HG03439 (cell line): Measurements from ENCODE around the gene BCAR1.
"Not testable (repeated sequence)": the region's sequence is repeated elsewhere in the genome, so short reads cannot be mapped to it uniquely, and the experiment has no call there.

Source experiments
- ATAC-seq: cut with Tn5 transposase; IDR thresholded peaks from one replicate; pipeline ENCODE4 v1.9.1; 2021; ENCODE audit warnings: mild to moderate bottlenecking, moderate library complexity; ENCODE audit not compliant: unreplicated experiment

BCAR1 gene

DNA sequence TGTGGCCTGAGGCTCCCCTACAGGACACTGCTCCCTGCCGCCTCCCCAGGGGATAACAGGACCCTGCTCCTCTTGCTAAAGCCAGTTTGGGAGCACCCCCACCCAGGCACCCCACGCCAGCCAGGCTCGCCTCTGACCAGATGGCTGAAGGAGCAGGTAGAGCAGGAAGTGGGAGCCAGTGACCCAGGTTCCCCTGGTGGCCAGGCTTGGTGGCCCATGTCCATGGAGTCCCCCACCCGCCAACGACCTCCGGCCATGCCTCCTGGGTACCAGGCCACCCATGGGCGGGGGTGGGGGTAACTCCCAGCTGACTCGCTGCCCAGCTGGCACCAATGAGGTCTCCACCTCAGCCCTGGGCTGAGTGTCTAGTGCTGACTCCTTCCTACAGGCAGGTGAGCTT, 10.0 kb downstream of the BCAR1 start:
- no peak for ATAC-seq

DNA sequence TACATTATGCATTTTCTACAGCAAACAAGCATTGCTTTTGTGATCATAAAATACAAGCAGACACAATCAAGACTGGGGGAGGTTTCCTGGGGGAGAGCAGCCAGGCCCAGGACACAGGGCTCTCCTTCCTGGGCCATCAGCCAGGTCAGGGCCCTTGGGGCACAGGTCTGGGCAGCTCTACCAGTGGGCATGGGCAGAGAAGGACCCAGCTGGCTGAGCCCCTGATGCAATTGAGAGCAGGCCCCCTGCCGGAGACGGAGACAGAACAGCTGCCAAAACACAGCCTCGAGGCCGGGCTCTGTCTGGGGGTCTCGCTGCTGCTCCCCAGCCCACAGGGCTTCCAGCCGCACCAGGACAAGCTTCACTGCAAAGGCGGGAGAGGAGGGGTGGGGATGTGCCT, 10.8 kb downstream of the BCAR1 start:
- not testable (repeated sequence) for ATAC-seq

DNA sequence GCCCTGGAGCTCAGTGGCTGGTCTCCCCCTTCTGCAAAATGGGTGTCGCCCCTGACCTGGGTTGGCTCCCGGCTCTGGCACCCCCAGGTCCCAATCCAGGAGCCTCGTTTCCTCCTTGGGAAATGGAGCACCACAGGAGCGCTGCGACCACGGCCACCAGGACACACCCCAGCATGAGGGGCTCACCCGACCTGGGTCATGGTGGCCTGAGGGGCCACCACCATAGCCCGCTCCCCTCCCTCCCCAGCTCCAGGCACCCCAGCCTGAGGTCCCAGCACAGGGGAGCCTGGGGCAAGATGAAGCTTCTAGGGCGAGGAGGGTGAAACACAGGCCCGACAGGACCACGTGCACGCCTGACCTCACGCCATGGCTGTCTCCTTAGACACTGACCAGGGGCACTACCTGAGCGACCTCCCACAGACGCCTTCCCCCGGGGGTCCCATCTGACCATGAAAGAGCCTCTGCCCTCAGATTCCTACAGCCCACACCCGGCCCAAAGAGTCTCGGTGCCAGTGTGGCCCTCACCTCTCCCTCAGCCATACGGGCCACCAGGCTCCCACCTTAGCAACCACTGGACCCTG, 11.8 kb downstream of the BCAR1 start:
- no peak for ATAC-seq

DNA sequence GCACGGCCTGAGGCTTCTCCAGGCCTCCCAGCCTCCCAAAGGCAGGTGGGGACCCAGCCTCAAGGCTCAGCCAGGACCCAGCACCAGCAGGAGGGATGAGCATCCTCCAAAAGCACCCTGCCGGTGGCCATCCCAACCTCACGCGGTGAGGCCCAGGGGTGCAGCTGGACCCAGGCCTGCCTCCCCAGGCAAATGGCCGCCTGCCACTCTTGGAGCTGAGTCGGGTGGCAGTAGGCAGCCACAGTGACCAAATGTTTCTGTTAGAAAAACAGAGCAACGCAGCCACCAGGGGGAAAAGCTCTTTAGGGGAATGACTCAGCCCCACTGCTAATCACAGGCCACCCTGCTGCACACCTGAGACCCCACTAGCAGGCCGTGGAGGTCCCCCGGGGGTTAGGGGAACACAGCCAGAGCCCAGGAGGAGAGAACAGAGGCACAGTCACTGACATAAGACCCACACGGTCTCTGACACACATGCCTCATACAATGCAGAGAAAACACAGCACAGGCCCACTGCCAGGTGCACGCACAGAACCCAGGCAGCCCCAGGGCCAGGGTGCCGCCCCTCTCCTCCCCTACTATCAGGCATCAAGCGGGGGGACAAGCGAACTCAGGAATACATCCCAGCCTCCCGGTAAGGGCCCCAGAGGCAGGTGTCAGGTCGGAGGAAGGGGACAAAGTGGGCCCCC, 12.4 kb downstream of the BCAR1 start:
- ATAC-seq = no peak

DNA sequence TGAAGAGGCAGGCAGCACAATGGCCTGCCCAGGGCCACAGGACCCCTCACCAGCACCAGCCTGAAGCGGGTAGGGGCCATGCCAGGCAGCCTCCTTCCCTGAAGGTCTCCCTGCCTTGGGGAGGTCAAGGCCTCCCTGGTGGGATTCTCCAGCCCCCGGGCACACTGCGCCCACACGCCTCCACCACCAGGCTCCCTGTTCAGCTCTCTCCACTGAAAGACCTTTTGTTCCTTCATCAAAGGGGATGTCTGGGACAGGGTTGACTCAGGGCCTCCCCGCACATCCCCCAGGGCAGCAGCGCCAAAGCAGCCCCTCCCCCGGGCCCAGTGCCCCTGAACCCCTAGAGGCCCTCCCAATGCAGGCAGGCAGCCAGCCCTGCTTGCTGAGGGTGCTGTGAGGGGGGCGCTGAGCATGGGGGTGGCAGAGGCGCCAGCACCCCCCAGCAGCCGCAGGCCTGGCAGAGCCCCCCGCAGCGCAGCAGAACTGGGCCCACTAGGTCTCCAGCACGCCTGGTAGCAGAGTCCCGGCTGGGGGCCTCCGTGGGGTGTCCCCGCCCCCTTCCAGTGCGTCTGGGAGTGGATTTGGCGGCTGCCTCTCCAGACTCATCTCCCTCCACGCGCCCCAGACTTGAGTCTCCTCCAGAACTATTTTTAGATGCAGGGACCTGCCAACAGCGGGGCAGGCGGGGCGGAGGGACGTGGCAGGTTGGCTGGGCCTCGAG, 13.1 kb downstream of the BCAR1 start:
- ATAC-seq = no peak

DNA sequence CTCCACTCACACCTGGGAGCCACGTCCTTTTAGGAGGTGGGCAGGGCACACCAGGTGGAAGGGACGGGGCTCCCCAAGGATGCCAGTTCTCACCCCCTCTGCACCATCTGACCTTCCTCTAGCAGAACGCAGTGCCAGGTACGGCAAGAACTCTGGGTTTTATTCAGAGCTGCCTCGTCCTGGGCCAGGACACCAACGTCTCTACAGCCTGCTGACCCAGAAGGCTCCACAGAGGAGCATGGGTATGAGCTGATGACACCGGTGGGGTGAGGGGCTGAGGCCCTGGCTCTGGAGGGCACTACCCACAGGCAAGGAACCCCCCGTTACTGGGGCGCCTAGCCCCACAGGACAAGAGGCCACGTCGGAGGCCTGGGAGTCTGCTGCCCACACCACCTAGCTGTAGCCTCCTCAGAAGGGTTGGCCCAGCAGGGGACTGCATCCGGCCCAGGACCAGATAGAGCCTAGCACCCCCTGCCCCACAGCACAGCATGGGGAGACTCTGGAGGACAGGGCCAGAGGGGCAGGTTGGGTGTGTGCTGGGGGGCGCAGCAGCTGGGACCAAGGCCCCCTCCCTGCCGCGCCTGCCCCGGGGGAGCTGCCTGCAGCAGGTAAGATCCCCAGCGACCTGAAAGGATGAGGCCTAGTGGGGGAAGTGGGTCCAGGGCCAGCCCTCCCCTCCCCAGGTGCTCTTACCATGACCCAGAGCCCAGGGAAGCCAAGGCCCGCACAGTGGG, 13.9 kb downstream of the BCAR1 start:
- ATAC-seq = no peak

DNA sequence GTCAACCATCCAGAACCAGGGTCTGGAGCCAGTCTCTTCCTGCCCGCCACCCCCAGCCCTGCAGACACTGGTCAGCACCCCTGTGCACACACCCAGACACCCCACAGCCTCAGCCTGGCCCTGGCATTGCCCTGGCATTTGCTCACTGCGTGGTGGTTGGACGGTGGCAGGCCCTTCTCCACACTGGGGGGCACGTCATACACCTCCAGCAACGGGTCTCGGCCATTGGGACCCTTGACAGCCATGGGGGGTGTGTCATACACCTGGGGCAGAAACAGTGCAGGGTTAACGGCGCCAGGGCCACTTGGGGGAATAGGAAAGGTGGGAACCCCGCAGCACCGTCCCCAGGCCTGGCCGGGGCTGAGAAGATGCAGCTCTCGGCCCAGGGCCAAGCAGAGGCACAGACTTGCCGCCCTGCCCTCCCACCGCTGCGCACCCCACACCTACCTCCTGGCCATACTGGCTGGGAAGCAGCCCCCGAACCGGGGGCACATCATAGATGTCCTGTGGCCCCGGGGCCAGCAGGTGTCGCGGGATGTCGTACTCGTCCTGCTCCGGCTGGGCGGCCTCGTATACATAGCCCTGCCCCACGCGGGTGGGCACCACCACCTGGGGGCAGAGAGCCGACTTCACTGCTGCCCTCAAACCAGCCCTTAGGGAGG, 14.6 kb downstream of the BCAR1 start:
- ATAC-seq = no peak

DNA sequence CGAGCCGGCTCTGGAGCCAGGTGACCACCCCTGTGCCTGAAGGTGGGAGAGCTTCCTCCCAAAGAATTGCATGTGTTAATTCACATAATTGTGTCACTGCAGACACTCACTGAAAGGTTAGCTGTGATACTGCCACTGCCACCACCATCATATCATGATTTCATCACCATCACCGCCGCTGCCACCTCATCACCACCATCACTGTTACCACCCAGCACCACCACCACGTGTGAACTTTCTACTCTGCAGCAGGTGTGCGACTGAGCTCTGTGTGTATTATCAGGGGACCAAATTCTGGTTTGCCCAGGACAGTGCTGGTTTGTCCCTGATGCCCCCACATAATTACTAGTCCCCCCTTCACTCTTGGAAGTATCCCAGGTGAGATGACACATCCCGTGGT, 15.2 kb downstream of the BCAR1 start:
- no peak for ATAC-seq

DNA sequence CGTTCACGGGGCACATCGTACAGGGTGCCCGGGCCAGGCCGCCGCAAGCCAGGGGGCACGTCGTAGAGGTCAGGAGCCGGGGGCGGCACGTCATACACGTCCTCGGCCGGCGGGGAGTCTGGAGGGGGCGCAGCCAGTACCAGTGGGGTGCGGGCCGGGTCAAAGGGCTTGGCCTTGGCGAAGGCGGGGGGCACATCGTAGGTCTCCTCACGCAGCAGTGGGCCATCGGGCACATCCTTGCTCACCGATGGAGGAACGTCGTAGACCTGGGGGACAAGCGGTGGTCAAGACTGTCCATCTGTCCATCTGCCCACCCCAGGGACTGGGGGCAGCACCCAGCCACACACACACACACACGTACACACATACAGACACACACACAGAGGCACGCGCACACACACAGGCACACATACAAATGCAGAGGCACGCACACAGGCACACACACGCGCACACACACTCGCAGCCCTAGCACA, 15.7 kb downstream of the BCAR1 start:
- ATAC-seq = no peak

DNA sequence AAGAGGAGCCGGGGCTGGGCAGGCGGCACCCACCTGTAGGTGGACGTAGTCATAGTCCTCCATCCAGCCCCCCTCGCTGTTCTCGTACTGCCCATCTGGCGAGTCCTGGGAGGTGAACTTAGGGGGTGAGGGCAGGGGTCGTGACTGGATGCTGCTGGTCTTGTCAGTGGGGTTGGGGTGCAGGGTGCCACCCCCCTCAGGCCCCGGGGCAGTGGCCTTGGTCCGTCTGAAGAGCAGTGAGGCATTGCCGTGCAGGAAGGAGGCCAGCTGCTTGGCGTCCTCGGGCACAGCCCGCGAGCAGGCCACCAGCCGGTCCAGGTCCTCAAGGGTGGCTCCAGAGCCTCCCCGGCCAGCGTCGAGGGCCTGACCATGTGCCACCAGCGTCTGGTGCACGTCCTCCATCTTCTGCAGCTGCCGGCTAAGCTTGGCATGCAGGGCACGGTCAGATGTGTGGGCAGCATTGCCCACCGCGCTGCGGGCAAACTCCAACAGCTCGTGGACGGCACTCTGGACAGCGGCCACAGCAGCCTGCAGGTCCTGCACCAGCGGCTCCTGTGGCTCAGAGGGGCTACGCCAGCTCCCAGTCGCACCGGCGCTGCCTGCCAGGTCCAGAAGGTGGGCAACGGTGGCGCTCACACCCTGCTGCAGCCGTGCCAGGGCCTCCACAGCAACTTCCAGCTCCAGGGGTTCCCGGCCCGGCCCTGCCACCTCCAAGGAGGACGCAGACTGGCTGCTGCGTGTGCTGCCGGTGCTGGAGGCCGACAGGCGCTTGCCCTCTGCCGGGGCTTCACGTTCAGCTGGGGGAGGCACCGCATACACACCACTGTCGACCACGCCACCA, 16.3 kb downstream of the BCAR1 start:
- no peak for ATAC-seq

DNA sequence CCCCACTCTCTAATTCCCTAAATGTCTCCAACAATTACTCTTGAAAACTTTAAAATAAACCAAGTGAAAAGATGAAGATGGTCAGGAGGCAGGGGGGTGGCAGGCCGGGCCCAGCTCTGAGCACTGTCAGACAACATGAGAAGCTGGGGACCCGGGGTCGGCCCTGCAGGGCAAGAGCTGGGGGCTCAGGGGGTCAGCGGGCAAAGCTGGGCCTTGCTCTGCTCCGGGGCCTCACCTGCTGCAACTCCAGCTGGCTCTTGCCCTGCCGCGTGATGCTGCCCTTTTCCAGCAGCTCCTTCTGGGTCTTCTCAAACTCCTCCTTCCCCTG, 17.8 kb downstream of the BCAR1 start:
- ATAC-seq = no peak

DNA sequence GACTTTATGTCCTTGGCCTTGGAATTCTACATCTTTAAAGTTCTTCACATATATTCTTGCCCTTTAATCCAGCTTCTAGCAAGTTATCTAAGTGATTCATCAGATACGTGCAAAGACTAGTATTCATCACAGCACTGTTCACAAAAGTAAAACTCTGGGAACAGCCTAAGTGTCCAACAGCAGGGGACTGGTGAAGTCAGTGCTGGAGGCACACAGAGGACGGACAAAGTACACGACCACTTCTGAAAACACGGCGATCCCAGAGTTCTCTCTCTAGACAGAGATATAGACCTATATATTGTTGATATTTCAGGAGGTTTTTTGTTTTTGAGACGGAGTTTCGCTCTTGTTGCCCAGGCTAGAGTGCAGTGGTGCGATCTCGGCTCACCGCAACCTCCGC, 19.9 kb downstream of the BCAR1 start:
- ATAC-seq = no peak

DNA sequence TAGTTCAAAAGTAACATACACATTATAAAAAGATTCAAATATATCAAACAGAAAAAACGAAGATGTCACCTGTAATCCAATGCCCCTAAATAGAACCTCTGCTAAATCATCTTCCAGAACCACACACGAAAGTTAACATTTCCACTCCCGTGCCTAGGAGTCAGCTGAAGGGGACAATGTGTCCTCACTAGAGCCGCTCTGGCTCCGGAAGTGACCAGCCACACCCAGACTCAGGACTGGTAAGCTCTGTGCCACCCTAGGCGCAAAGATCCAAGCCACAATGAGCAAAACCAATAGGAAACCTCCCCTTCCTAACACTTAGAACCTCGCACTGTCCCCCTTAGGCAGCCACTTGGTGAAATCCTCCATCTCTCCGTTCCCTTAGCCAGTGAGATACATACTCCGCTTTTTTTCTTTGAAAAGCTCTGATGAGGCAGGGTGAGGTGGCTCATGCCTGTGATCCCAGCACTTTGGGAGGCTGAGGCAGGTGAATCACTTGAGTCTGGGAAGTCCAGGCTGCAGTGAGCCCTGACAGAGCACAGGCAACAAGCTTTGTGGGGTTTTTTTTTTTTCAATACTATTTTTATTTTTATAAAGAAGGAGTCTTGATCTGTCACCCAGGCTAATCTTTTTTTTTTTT, 20.8 kb downstream of the BCAR1 start:
- ATAC-seq = no peak

DNA sequence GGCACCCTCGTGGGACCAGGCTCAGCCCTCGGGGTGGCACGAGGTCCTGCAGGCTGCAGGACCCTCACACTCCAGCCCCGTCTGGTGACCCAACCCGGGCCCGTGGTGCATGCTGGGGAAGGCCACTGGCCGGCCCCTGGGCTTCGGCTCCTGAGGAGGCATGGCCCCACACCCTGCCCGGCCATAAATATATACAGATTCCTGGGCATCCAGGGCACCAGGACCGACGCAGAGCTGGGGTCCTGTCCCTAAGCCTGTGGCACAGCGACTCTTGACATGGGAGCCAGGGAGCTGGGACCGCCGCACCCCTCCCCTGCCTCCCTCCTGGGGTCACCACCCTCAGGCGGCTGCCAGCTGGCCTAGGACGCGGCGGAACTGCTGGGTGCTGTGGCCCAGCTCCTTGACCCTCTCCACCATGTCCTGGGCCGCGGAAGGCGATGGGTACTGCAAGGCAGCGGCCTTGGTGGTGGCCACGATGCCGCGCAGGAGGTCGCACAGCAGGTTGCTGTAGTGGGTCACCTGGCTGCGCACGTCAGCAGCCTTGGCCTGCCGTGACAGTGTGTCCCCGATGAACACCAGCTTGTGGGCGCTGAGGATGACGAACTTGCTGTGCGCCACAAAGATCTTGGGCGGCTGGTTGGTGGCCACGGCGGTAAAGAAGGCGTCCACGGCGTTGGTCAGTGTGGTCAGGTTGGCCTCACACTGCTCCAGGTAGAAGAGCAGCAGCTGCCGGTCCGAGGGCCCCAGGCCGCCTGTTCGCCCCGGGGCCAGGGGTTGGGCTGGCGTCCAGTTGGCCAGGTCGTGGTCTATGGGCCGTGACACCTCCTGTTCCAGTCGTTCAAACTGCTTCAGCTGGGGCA, 22.0 kb downstream of the BCAR1 start:
- ATAC-seq = no peak

DNA sequence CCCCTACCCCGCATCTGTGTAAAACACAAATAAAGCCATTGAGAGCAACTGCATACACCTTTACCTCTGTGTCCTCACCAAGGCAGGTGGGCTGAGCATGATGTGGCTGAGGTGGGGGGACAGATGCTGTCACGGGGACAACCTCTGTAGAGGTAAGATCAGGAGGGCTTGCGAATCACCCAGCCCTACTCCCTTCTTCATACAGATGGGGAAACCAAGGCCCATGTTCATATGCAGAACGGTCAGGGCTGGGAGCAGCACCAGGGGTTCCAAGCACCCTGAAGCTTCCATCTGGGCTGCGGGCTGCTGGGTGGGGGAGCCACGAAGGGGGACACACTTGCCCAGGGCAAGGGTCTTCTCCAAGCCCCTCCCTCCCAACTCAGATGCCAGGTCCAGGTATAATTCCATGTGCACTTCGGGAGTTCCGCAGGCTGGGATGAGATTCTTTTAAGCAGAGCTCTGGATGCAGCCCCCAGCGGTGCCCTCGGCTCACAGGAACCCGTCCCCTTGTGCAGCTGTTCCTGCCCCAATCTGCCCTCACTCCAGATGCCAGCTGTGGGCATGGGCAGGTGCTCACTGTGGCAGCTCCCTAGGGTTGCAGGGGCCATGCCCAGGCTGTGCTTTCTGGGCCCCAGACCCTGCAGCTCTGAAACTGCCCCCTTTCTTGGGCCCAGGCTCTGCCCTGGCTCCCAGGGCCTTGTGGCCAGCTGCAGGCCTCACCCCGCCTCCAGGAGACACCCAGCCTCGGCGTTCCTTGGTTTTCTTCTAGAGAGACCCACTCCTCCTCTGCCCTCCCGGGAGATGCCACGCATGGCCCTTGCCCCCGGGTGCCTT, 23.1 kb downstream of the BCAR1 start:
- no peak for ATAC-seq

DNA sequence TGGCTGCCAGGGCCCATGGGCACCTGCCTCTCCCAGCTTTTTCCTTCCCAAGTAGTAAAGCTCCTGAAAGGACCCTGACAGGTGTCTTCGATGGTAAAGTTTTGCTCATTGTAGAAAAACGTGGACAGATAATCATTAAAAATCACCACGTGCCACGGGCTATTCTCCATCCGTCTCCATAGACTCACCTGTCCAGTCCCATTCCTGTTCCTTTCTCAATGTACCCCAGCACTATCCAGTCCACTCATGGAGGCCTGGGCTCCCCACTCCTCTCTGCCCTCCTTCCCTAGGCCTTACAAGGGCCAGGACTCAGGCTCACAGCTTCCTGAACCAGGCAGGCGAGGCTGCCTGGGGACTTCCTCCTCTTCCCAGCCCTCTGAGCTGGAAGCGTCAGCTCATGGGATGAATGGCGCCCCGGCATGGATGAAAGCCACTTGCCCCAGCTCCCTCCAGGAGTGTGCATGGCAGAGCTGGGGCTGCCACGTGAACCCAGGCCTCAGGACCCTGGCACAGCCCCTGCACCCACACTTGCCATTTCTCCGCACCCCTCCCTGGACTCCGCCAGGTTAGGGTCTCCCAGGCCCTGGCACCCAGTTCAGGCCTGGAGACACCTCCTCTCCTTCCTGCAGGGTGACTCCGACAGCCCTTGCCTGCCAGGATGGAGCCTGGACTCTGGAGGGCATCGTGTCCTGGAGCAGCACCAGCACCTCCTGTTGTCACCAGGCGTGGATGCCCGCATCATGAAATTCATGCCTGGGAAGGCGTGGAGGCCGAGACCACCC, 23.9 kb downstream of the BCAR1 start:
- no peak for ATAC-seq
